NCI-H345 treated with DMSO at 0.1 percent for 48 hours (cell line): ENCODE measurements around the gene TUBA1B.

Experiments
- DNase-seq: peaks from one replicate; lab custom pipeline; 2025; ENCODE audit not compliant: unreplicated experiment; lab: John Stamatoyannopoulos, UW

TUBA1B gene

DNA sequence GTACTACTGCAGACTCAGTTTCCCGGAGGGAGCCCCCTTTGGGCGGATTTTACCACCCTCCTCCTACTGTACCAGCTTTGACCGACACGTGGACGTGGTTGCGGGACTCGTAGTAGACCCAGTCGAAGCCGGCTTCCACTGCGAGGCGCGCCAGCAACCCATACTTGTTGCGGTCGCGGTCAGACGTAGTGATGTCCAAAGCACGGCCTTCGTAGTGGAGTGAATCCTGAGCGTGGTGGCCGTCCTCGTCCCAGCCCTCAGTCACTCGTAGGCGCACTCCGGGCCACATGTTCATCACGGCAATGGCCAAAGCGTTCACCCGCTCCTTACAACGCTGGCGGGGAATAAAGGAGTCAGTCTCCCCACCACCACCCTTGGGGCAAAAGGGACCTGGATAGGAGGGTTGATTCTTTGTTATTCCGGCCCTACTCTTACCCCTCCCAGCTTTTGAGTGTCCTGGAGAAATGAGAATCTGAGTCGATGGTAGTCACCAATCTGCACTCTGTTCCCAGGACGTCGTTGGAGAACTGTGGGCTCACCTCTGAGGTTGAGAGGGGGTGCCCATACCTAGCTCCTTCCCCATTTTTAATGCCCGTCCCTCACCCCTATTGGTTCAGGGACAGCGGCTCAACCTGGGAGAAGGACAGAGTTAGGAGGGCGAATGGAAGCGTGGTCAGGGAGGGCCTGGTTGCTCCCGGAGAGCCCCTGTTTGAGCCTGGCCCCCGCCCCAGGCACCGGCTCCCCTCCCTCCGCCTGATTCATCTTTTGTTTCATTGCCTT is 39.9 kb downstream of the TUBA1B start:
- DNase-seq = no peak

DNA sequence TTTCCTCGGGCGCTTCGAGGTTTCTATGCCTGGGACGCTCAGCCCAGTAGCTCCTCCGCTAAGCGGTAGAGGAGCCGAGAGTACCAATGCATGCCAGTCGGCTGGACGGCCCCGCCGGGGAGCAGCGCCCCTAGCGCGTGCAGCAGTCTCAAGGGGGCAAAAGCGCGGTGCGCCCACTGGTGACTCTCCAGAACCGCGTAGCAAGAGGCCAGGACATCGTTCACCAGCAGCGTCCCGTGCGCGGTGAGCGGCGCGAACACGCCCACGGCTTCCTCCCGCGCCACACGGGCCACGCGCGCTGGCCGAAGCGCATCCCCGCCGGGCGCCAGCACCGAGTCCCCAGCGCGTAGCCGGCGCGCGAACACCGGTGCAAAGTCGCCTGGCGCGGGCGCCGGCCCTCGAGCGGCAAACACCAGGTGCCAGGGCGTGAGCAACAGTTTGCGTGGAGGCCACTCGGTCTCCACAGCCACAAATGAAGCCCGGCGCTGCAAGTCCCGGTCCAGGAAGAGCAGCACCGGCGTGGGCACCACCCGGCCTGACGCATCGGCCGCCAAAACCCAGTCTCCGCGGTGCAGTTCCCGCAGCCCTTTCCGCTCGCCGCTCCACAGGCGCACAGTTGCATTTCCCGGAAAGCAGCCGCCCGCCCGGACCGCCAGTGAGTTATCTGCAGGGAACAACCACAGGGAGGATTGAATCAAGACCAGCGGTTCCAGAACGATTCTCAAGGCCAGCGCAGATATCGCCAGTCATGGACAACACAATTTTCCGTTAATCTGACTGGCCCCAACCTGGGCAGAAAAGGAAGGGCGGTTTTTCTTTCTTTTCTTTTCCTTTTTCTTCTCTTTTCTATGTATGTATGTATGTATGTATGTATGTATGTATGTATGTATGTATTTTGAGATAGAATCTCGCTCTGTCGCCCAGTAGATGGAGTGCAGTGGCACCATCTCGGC is 41.1 kb downstream of the TUBA1B start:
- DNase-seq = no peak

DNA sequence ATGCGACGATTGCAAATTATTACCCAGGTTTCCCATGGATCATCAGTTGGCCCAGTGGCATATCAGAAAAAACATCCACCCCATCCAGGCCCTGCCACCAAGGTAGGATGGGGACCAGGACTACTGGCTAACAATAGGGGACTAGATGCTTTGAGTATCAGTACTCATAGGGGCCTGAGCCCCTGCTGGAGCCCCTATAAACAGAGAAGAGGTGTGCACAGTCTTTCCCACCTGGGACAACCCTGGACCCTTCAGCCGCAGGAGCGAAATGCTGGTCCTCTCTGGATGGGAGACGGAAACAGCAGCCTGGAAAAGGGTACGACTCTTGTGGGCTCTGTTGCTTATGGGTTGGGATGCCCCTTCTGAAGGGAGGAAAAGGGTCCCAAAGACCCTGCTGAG is 42.3 kb downstream of the TUBA1B start:
- DNase-seq = no peak

DNA sequence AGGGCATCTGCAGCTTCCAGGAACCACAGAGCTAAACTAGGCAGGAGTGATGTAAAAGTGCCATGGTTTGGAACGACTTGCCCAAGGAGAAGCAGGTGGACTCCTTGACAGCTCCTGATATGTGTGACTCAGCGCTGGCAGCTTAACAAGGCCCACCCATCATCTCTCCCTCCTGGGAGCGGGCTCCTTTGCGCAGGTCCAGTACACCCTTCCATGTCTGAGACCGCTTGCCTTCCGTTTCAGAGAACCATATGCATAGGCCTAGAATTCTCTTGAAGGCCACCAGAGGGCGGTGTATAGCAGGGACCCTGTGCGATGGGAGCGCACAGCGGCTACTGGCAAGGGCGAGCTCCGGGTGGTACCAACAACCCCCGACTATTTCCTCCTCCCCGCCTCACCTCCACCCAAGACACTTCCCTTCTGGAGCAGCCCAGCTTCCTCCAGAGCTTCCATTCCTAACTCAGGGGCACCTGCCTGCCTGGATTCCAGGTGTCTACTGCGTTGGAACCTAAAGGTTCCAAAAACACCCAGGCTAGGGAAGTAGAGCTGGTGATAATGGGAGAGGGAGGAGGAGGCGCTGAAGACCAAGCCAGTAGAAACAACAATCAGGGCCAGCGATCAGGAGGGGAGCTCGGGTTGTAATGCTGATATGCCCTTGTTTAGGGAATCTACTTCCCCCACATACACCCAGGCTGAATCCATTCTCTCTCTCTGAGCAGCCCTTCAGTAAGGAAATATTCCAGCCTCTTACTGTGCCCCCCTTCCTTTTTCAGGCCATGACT is 42.9 kb downstream of the TUBA1B start:
- DNase-seq = peak; percentile 40

DNA sequence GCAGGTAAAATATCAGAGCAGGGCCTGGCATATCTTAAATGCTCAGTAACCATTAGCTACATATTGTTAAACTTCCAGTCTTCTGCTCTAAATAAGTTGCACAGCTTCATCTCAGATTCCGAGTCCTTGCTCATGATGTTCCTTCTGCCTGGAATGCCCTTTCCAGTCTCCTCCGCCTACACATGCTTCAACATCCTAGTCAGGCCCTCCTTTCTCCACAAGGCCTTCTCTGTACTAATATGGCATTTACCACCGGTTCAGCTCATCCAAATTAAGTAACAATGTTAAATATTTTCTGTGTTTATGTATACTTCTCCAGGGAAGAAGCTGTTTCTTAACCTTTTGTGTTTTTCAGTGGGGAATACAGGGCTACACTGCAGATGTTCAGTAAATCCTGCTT is 45.1 kb downstream of the TUBA1B start:
- DNase-seq = no peak

DNA sequence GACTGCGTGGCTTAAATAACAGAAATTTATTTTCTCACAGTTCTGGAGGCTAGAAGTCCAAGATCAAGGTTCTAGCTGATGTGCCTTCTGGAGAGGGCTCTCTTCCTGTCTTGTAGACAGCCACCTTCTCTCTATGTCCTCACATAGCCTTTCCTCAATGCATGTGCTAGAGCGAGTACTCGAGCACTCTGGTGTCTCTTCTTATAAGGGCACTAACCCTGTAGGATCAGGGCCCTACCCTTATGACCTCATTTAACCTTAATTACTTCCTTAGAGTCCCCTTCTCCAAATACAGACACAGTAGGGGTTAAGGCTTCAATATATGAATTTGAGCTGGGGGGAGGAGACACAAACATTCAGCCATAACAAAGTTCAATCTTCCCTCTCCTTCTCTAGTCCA is 46.8 kb downstream of the TUBA1B start:
- DNase-seq = no peak

DNA sequence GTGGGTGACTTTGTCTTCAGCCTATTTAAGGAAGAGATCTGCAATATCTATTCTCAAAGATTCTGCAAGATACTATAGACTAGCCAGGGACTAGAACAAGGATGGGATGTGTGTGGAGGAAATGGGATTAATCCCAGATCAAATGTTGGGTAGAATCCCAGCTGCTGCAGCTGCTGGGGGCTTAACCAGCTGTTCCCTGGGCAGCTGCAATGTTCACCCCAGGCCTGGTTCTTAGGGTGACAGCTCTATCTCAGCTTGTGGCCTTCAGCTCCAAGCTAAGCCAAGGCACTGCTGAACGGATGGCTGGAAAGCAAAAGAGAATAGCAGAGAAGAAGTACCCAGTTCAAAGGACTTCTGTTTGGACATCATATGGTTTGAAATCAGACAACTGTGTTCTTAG is 51.4 kb downstream of the TUBA1B start:
- no peak for DNase-seq
